Measurements from ENCODE around the gene THADA.

The THADA gene

GRCh38 chr2:43513216-43513615, 82.6 kb downstream of the THADA start:
- TF ChIP-seq CTCF (conservative IDR thresholded peaks at IDR 0.05; ENCODE audit: control insufficient read depth, insufficient read depth, low read depth, low read length): no peak
- no peak for DNase-seq (ENCODE audit: low read depth)
- H3K4me3 ChIP-seq (ENCODE audit: control insufficient read depth, low read depth, low read length): no peak overlapping the region

- no peak for TF ChIP-seq CTCF (conservative IDR thresholded peaks at IDR 0.05; ENCODE audit: control insufficient read depth, insufficient read depth, low read depth, low read length)
These were observed 84.6 kb downstream of the THADA start for GRCh38 chr2:43511199-43511598.

GRCh38 chr2:43509886-43510285, 86.0 kb downstream of the THADA start:
- H3K4me3 ChIP-seq (ENCODE audit: control insufficient read depth, low read depth, low read length): no peak overlapping the region
- no peak for TF ChIP-seq CTCF (conservative IDR thresholded peaks at IDR 0.05; ENCODE audit: control insufficient read depth, insufficient read depth, low read depth, low read length)
- DNase-seq (ENCODE audit: low read depth): no peak

More at GRCh38 chr2:43511199-43511598, 84.6 kb downstream of the THADA start:
- no peak for DNase-seq (ENCODE audit: low read depth)
- H3K4me3 ChIP-seq (ENCODE audit: control insufficient read depth, low read depth, low read length): no peak overlapping the region

- no peak for TF ChIP-seq CTCF (conservative IDR thresholded peaks at IDR 0.05; ENCODE audit: control insufficient read depth, insufficient read depth, low read depth, low read length)
- no peak overlapping the region for H3K4me3 ChIP-seq (ENCODE audit: control insufficient read depth, low read depth, low read length)
- no peak for DNase-seq (ENCODE audit: low read depth)
These were observed 87.6 kb downstream of the THADA start for GRCh38 chr2:43508209-43508608.

DNA sequence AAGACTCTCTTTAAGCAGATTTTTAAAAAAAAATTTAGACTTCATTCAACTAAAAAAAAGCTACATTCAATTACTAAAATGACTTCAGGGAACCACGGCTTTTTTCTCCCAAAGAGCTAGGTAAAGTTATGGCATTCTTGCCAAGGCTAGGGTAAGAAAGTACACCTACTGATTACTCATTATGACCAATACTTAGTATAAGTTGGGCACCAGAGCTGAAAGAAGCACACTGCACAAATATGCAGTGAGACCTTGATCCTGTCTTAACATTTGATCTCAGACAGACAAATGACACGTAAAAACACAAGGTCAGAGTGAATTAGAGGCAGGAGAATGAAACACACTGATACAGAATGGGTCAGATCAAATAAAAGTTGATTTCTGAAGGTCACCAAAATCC, 88.7 kb downstream of the THADA start:
- DNase-seq (ENCODE audit: low read depth): no peak
- no peak for TF ChIP-seq CTCF (conservative IDR thresholded peaks at IDR 0.05; ENCODE audit: control insufficient read depth, insufficient read depth, low read depth, low read length)
- no peak overlapping the region for H3K4me3 ChIP-seq (ENCODE audit: control insufficient read depth, low read depth, low read length)

DNA sequence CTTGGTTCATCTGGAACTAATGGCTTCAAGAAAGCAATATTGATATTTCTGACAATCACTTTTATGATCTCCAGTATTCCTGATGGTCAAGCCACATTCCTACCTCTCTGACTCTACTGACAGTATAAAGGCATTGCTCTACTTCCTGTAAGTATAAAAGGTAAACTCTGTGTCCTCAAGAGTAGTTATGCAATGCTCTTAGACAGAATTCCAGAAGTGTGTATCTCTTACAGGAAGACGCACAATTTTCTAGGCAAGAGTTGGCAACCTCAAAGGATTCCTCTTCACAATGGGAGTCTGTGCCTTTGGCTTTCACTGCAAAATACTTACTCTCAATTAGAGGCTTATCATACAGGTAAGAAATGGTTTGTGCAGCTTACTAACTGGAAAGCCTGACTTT, 100.1 kb downstream of the THADA start:
- peak; percentile 40 for DNase-seq (ENCODE audit: low read depth)
- no peak for TF ChIP-seq CTCF (conservative IDR thresholded peaks at IDR 0.05; ENCODE audit: control insufficient read depth, insufficient read depth, low read depth, low read length)
- no peak overlapping the region for H3K4me3 ChIP-seq (ENCODE audit: control insufficient read depth, low read depth, low read length)

DNA sequence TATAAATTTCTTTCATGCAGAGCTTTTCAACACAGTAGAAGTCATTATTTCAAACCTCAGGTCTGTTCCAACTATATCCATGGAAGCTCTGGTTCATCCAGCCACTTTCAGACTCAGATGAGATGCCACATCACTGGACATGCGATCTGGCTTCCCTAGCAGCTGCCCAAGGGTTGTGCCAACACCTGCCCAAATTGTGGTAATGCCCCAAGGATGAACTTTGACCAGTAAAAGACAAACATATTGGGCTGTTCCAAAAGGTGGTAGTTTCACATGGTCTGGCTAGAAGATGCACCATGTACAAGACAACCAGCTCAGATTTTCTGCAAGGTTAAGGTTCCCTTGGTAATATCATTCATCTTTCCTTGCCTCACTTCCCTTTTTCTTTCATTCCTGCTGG, 101.9 kb downstream of the THADA start:
- no peak for DNase-seq (ENCODE audit: low read depth)

More for the DNA sequence above, 101.9 kb downstream of the THADA start:
- no peak overlapping the region for H3K4me3 ChIP-seq (ENCODE audit: control insufficient read depth, low read depth, low read length)
- no peak for TF ChIP-seq CTCF (conservative IDR thresholded peaks at IDR 0.05; ENCODE audit: control insufficient read depth, insufficient read depth, low read depth, low read length)

All from fibroblast of mammary gland (primary cell).